ENCODE data around the gene CNTN5. TPM values are rescaled to one million over a fixed set of nuclear protein-coding genes. Genes with fewer than 3 reads are reported as not detected.

CNTN5 gene
- total RNA-seq, 1 experiment from 2014 or later, result 1.6 TPM

DNA sequence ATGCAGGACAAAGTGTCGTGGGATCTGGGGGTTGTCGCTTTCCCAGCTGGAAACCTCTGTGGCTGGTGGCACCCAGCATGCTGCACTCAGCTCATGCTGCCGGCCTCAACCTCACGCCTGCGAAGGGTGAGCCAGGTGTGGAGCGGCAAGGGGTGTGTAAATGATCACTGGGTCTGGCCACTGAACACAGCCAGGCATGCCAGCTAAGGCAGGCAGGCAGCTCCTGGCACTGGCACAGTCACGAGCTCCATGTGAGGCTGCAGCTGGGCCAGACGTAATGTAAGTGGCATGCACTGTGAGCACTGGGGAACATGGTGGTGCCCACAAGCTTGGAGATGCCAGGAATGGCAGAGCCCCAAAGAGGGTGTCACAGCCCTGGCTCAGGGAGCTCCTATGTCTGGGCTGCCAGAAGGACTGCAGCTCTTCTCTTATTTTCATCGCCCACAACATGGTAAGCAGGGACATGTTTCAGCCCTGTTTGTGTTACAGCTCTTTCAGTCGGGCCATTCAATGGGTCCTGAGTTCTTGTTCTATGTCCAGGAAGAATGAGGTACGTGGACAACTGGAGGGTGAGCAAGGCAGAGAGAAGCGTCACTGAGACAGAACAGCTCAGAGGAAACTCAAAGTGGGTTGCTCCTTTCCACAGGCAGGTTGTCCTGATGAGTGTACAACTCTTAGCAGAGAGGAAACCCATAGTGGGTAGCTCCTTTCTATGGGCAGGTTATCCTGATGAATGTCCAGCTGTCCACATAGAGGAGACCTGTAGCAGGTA lies 403.8 kb downstream of the CNTN5 start:
- DNase-seq (ENCODE audit: low read depth), result no peak
- in situ Hi-C loops (cut with HindIII; ENCODE audit: low pct_unique_long_range_greater_than_20kb, low sequenced_read_pairs), result no loop called here

DNA sequence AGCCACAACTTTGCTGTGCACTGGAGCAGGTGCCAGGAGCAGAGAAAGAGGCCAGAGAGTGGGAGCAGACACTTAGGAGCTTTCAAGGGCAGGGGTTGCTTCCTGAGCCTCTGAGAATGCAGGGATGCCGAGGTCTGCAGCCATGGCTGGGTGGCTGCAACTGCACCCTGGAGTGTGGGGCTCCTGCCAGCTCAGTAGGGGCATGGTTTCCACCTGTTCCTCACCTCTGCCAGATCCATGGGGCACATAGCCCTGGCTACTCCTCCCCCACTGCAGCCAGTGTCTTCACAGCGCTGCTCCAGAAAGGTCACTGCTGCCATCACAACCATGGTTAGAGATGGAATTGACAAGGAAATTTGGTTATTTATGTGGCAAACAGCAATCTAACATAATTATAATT lies 404.8 kb downstream of the CNTN5 start:
- in situ Hi-C loops (cut with HindIII; ENCODE audit: low pct_unique_long_range_greater_than_20kb, low sequenced_read_pairs), result no loop called here
- no peak for DNase-seq (ENCODE audit: low read depth)

DNA sequence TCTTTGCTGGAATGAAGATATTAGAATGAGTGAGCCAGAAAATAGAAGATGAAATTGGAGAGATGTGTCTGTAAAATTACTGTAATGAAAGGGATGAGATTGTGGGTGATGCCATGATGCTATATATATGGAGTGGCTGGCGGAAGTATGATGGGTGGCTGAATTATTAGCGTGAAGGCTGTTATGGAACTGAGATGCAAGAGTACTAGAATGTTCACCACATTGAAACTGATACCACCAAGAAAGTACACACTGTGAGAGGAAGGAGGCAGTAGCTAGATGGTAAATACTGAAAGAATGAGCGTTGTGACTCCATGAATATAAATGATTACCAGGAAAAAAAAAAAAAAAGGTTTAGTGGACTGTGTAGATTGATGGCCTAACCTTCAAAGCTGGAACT lies 411.9 kb downstream of the CNTN5 start:
- DNase-seq (ENCODE audit: low read depth), result no peak
- in situ Hi-C loops (cut with HindIII; ENCODE audit: low pct_unique_long_range_greater_than_20kb, low sequenced_read_pairs), result no loop called here

DNA sequence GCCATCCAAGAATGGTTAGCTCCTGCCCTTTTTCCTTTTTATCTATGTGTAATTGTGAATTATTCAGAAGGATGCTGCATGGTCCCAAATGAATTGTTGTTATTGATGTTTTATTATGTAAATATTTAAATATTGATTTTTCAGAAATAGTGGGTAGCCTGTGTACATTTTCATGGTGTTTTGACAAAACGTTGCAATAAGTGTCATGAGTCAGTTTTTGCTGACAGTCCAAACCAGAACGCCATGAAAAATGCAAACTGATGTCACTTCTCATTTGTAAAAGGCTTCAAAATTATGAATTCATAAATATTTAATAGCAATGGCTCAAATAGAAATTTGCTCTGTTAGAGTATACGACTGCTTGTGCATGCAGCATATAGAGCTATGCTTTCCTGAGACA lies 422.5 kb downstream of the CNTN5 start:
- no peak for DNase-seq (ENCODE audit: low read depth)
- in situ Hi-C loops (cut with HindIII; ENCODE audit: low pct_unique_long_range_greater_than_20kb, low sequenced_read_pairs), result no loop called here

DNA sequence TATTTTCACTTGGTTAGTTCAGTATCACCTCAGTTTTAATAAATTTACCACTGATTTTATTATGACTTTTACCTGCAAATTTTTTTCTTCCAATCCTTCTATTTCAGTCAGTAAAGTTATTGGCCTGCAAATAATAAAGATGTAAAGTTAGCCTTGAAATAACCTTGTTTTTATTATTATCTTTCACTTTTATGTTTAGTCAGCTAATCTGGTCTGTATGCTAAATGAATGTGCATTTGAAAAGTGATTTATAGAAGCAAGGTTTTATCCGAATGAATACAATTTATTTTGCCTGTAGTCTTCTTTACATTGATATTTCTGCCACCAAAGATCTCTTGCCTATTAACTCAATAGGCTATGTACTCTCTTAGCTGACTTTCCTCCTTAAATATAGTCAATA lies 425.7 kb downstream of the CNTN5 start:
- in situ Hi-C loops (cut with HindIII; ENCODE audit: low pct_unique_long_range_greater_than_20kb, low sequenced_read_pairs), result no loop called here
- no peak for DNase-seq (ENCODE audit: low read depth)

DNA sequence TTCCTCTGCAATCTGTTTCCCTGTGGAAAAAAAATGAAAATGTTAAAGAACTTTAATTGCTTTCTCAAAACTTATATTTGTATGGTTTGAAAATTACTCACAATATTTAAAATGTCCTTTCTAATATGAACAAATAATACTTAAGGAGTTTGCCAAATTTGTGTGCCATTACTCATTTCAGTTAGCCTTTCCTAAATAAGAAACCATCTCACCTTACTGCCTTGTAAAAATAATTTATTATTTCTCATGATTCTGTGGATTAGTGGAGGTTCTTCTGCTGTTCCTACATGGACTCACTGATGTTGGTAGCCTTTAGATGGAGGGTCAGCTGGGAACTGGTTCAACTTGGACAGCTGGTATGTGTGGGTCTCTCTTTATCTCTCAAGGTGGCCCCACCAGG lies 428.6 kb downstream of the CNTN5 start:
- in situ Hi-C loops (cut with HindIII; ENCODE audit: low pct_unique_long_range_greater_than_20kb, low sequenced_read_pairs), result no loop called here
- DNase-seq (ENCODE audit: low read depth), result no peak

DNA sequence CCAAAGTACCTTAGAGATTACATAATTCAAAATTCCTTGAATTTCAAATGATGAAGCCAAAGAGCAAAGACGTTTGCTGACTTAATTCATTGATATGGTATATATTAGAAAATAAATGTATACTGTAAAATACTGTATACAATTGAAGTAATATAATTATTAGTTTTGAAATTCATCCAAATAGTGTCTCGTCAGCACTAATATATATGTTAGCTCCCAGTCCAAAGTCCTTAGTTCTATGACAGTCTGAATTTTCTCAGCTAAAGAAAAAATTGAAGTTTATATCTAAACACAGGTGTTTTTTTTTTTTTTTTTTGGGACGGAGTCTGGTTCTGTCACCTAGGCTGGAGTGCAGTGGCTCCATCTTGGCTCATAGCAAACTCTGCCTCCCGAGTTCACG lies 431.3 kb downstream of the CNTN5 start:
- in situ Hi-C loops (cut with HindIII; ENCODE audit: low pct_unique_long_range_greater_than_20kb, low sequenced_read_pairs), result no loop called here
- no peak for DNase-seq (ENCODE audit: low read depth)

DNA sequence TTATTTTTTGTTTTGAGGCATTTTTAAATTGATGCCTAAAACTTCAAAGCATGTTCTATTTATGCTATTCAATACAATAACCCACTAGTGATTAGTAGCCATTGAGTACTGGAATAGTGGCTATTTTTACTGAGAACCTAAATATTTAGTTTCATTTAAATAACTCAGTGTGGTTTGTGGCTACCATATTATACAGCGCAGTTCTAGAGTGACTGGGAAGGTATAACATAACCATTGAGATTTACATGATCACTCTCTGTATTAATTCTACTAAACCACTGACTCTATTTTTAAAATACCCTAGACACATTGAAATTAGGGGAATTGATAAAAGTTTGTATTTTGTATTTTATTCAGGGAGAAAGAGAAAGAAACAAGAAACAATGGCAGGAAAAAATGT lies 441.2 kb downstream of the CNTN5 start:
- DNase-seq (ENCODE audit: low read depth), result no peak

DNA sequence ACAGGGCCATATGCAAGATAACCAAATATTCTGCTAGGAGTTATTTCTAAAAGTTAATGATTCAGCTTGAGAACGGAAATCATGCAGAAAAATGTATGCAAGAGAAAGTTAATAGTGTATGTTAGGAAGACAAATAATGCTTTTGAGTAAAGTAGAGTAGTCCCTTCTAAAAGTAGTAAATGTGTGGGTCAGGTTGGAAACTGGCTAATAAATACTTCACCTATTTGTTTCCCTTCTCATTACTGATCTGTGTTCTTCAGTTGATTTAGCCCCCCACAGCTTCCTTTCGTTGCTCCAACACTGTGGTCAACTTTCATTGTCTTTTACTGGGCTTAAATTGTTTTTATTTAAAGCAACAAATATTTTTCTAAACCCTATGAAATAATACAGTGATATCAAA lies 444.2 kb downstream of the CNTN5 start:
- in situ Hi-C loops (cut with HindIII; ENCODE audit: low pct_unique_long_range_greater_than_20kb, low sequenced_read_pairs), result no loop called here
- no peak for DNase-seq (ENCODE audit: low read depth)

More for the DNA sequence above, 441.2 kb downstream of the CNTN5 start:
- in situ Hi-C loops (cut with HindIII; ENCODE audit: low pct_unique_long_range_greater_than_20kb, low sequenced_read_pairs), result no loop called here

DNA sequence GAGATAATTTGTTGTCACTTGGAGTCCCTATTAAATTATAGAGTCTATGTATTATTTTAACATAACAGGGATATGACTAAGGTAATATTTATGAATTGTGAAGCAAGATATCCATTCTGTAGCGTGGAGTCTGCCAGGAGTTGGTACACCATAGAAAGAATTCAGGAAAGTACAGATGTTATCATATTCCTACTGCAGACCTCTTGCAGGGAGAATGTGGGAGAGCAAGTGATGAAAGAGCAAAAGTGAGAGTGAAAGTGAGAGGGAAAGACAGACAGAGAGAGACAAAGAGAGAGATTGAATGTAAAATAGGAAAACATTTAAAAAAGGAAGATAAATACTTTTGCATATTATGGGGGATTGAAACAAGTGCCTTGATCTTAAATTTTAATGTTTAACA lies 468.8 kb downstream of the CNTN5 start:
- no peak for DNase-seq (ENCODE audit: low read depth)
- in situ Hi-C loops (cut with HindIII; ENCODE audit: low pct_unique_long_range_greater_than_20kb, low sequenced_read_pairs), result no loop called here

DNA sequence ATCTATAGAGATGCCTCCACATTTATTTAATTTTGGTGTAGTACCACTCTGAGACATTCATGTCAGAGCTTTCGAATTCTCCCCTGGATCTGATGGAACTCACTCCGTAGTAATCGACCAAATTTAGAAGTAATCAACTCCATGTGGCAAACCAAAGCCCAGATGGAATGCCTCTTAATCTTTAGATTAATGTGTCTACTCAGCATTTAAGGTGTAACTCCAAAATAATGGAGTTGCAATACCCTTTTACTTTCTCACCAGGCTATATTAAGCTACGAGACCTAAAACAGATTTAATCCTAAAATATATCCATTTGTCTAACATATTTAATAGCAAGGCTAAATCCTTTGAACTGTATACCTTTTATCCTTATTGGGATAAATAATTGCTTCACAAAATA lies 473.3 kb downstream of the CNTN5 start:
- in situ Hi-C loops (cut with HindIII; ENCODE audit: low pct_unique_long_range_greater_than_20kb, low sequenced_read_pairs), result no loop called here
- DNase-seq (ENCODE audit: low read depth), result no peak

DNA sequence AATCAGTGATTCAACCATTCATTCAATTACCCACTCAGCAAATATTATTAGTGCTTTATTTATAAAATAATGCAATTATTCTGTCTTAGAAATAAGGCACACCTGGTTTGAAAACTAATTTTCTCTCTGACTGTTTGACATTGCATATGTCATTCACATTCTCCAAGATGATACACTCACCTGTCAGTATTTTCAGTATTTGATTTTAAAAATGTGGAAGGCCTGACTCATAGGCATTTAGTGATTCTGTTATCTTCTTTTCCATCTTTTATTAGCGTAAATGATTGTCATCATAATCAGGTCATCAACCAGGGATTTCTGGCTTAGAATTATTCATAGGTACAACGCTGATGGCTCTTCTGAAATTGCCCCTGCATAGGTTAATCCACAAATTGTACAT lies 480.9 kb downstream of the CNTN5 start:
- in situ Hi-C loops (cut with HindIII; ENCODE audit: low pct_unique_long_range_greater_than_20kb, low sequenced_read_pairs), result no loop called here

DNA sequence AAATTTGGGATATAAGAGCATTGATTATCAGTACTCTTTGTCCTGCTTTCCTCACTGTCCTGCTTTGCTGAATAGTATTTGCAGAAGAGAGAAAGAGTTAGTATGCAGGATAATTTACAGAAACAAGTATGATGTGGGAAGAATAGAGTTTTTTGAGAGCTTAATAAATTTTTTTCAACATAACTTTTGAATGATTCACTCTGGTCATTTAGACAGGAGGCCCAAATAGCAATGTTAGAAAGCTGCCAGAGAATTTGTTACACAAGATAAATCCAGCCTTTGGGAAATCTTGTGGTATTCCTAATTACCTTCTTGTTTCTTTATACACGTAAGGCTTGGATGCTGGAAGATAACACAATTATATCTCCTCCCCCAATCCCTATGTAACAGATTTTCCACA lies 484.6 kb downstream of the CNTN5 start:
- in situ Hi-C loops (cut with HindIII; ENCODE audit: low pct_unique_long_range_greater_than_20kb, low sequenced_read_pairs), result no loop called here
- peak; percentile 1 for DNase-seq (ENCODE audit: low read depth)

More for the DNA sequence above, 480.9 kb downstream of the CNTN5 start:
- no peak for DNase-seq (ENCODE audit: low read depth)

DNA sequence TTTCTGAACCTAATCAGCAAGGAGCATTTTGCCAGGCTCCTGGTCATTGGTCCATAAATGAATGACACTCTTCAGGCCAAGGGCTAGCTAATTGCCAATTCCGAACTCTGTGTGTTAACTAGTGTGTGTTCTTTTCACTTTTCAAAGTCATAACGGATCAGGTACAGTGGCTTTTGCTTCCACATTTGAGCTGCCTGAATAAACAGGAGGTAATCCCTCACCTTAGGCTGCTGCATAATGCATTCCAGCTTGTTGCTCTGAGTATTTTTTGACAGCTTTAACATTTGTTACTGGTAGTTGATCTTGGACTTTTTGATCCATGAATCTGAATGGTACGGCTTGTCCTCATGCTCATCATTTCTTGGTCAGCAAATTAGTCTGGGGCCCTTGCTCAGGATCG lies 485.1 kb downstream of the CNTN5 start:
- DNase-seq (ENCODE audit: low read depth), result no peak
- in situ Hi-C loops (cut with HindIII; ENCODE audit: low pct_unique_long_range_greater_than_20kb, low sequenced_read_pairs), result no loop called here

DNA sequence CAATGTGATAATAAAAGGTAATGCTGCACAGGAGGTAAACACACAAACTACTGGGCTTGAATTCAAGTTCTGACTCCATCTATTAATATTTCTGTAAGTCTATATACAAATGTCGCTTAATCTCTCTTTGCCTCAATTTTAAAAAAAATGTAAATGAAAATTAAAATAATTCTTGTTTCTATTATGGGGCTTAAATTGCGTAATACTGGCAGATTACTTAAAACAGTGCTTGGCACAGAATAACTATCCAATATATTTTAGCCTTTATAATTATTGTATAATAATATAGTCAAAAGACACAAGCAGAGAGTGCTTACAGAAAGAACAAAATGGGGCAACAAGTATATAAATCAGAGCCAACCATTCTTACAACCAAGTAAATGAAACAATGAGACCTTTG lies 489.1 kb downstream of the CNTN5 start:
- in situ Hi-C loops (cut with HindIII; ENCODE audit: low pct_unique_long_range_greater_than_20kb, low sequenced_read_pairs), result no loop called here
- DNase-seq (ENCODE audit: low read depth), result no peak

DNA sequence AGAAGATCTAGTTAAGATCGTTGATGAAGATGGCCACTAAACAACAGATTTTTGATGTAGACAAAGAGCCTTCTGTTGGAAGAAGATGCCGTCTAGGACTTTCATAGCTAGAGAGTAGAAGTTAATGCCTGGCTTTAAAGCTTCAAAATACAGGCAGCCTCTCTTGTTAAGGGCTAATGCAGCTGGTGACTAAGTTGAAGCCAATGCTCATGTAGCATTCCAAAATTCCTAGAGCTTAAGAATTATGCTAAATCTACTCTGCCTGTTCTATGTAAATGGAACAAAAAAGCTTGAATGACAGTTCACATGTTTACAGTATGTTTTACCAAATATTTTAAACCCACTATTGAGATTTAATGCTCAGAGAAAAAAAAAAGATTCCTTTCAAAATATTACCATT lies 492.6 kb downstream of the CNTN5 start:
- DNase-seq (ENCODE audit: low read depth), result no peak
- in situ Hi-C loops (cut with HindIII; ENCODE audit: low pct_unique_long_range_greater_than_20kb, low sequenced_read_pairs), result no loop called here

DNA sequence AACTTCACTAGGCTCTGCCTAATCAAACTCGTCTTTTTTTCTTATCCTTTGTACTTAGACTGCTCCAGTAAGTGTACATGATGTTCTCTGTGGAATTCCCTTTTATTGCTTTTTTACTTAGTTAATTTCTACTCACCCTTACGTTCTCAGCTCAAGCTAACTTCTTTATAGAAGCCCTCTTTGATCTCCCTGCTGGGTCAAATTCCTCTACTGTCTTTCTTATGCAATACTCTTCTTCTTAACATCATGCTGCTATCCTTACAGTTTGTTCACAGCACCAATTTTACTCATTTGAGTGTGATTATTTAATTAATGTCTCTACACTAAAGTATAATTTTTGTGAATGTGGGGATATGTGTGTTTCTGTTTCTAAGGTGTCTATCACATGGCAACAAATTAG lies 498.3 kb downstream of the CNTN5 start:
- DNase-seq (ENCODE audit: low read depth), result no peak
- in situ Hi-C loops (cut with HindIII; ENCODE audit: low pct_unique_long_range_greater_than_20kb, low sequenced_read_pairs), result no loop called here

DNA sequence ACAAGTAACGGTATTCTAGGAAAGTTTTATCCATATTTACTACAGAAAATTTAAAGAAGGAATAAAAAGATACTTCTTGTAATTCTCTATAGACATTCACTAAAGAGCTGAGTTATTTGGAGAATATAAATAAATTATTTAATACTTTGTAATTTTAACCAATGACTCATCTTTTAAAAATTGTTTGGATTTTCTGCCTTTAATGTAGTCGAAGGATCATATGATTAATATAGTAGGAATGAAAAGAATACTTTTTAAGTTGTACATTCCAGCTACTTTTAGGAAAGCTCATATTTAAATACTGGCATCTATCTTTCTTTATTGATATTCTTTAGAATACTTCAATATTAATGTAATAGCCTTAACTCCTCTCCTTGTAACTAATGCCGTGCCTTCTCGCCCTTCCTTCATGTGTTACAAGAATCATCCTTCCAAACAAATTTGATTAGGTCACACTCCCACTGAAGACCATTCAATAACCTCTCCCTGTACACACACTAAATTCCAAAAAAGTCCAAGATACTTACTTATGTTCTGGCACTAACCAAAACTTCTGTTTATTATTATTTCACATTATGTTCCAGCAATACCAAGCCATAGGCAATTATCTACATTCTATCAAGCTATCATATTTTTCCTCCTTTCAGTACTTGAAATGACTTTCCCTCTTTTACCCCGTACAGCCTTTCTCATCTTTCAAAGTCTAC lies 501.9 kb downstream of the CNTN5 start:
- no peak for DNase-seq (ENCODE audit: low read depth)
- in situ Hi-C loops (cut with HindIII; ENCODE audit: low pct_unique_long_range_greater_than_20kb, low sequenced_read_pairs), result no loop called here

DNA sequence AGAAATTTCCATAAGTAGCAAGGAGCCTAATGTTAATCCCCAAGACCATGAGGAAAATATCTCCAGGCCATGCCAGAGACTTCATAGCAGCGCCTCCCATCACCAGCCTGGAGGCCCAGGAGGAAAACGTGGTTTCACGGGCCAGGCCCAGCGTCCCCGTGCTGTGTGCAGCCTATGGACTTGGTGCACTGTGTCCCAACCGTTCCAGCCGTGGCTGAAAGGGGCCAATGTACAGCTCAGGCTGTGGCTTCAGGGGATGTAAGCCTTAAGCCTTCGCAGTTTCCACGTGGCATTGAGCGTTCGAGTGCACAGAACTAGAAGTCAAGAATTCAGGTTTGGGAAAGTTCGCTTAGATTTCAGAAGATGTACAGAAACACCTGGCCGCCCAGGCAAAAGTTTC lies 510.7 kb downstream of the CNTN5 start:
- no peak for DNase-seq (ENCODE audit: low read depth)
- in situ Hi-C loops (cut with HindIII; ENCODE audit: low pct_unique_long_range_greater_than_20kb, low sequenced_read_pairs), result no loop called here

DNA sequence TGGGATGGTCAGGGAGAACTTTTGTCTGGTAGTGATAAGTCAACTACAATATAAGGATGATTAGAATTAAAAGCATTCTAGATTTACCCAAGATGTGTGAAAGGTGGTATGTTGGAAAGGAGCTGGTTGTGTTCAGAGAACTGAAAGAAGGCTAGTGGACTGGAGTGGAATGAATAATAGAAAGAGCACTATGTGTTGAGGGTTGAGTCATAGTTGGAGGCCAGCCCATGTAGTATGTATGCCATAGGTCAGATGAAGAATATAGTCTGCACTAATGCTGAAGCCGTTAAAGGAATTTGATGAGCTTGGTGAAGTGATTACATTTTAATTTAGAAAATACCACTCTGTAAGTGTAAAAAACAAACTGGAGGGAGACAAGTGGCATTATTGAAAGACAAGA lies 514.1 kb downstream of the CNTN5 start:
- peak; percentile 1 for DNase-seq (ENCODE audit: low read depth)
- in situ Hi-C loops (cut with HindIII; ENCODE audit: low pct_unique_long_range_greater_than_20kb, low sequenced_read_pairs), result no loop called here

Measured in Caki2 (cell line).